Measurements from ENCODE around the gene FASN. TPM values are rescaled to one million over a fixed set of nuclear protein-coding genes. Genes with fewer than 3 reads are reported as not detected.

Gene FASN
- total and polyA plus RNA-seq, 2 donors (not counting 1 experiment from before 2014, with no cell fraction given), result 19.4 to 35.6 TPM

DNA sequence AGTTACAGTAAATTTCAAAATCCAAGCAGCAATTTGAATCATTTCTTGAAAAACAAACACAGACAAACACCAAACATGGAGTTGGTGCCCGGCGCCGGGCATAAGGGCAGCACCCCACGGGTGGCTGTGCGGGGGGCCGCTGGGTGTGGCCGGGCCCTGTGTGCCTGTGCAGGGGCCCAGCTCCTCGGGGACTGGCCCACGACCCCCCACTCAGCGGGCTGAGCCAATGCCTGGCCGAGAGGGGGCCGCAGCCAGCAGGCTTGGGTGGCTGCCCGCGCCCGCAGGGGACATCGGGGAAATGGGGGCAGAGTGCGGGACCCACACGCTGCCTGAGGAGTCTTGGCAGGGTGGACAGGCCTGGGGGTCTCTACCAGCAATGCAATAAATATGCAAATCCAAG is 19.6 kb downstream of the FASN start:
- Mint-ChIP-seq H3K27ac (no peak overlapping the region), H3K27me3 (no peaks in the 10 kb centered on the region), H3K4me3 (no peak overlapping the region), H3K4me1 (no peaks in the 10 kb centered on the region), H3K9me3 (ENCODE audit: insufficient read depth) (no peaks in the 10 kb centered on the region)
- 95% methylated on average over 17 of the region's 18 CpGs for WGBS (ENCODE audit: insufficient coverage)
- intact Hi-C loops (cut with micrococcal nuclease), result no loop called here
- Histone ChIP-seq H2AFZ (ENCODE audit: insufficient read depth, low read depth, low read length, poor library complexity, severe bottlenecking) (no peak overlapping the region), H3K27ac (ENCODE audit: low read length in 2 of 2) (no peak overlapping the region), H3K4me1 (ENCODE audit: control insufficient read depth in 2 of 2, insufficient read depth in 2 of 2, low read length in 2 of 2) (no peaks in the 10 kb centered on the region), H3K9ac (ENCODE audit: low read length) (no peak overlapping the region), H3K36me3 (replicated peaks in 1 of 2; ENCODE audit: control extremely low read depth in 1 of 2, control insufficient read depth in 1 of 2, extremely low read depth in 1 of 2, insufficient read depth in 2 of 2, low read length in 1 of 2) (peaks cover 0 to 30% of the 10 kb centered on the region in 2 experiments), H3K9me3 (ENCODE audit: control extremely low read depth in 1 of 3, control insufficient read depth in 2 of 3, insufficient read depth in 1 of 3, low read length in 2 of 3) (no peaks in the 10 kb centered on the region), H3K27me3 (replicated peaks in 1 of 4; ENCODE audit: control extremely low read depth in 1 of 4, control insufficient read depth in 3 of 4, insufficient read depth in 4 of 4, low read length in 3 of 4) (no peaks in the 10 kb centered on the region), H3K4me3 (ENCODE audit: control extremely low read depth in 1 of 5, extremely low read depth in 1 of 5, insufficient read depth in 1 of 5, low read depth in 2 of 5, low read length in 4 of 5) (no peak overlapping the region), H3K4me2 (replicated peaks; ENCODE audit: low read depth, low read length, poor library complexity, severe bottlenecking) (no peak overlapping the region), H4K20me1 (ENCODE audit: control insufficient read depth, insufficient read depth, low read length, poor library complexity, severe bottlenecking) (no peaks in the 10 kb centered on the region), H3K79me2 (ENCODE audit: control insufficient read depth, insufficient read depth, low read length) (no peaks in the 10 kb centered on the region)
- DNase-seq (no peak), ATAC-seq (ENCODE audit: low read depth) (no peak)
- CTCF ChIA-PET, result no interaction called here
- POLR2A ChIA-PET, result no interaction called here
- TF ChIP-seq, protein P1, sequence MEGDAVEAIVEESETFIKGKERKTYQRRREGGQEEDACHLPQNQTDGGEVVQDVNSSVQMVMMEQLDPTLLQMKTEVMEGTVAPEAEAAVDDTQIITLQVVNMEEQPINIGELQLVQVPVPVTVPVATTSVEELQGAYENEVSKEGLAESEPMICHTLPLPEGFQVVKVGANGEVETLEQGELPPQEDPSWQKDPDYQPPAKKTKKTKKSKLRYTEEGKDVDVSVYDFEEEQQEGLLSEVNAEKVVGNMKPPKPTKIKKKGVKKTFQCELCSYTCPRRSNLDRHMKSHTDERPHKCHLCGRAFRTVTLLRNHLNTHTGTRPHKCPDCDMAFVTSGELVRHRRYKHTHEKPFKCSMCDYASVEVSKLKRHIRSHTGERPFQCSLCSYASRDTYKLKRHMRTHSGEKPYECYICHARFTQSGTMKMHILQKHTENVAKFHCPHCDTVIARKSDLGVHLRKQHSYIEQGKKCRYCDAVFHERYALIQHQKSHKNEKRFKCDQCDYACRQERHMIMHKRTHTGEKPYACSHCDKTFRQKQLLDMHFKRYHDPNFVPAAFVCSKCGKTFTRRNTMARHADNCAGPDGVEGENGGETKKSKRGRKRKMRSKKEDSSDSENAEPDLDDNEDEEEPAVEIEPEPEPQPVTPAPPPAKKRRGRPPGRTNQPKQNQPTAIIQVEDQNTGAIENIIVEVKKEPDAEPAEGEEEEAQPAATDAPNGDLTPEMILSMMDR (IDR thresholded peaks at IDR 0.05), result no peak
- TF ChIP-seq EZH2 (IDR thresholded peaks at IDR 0.05; ENCODE audit: borderline replicate concordance, insufficient read depth, low read depth, low read length, poor library complexity, severe bottlenecking), result no peak

DNA sequence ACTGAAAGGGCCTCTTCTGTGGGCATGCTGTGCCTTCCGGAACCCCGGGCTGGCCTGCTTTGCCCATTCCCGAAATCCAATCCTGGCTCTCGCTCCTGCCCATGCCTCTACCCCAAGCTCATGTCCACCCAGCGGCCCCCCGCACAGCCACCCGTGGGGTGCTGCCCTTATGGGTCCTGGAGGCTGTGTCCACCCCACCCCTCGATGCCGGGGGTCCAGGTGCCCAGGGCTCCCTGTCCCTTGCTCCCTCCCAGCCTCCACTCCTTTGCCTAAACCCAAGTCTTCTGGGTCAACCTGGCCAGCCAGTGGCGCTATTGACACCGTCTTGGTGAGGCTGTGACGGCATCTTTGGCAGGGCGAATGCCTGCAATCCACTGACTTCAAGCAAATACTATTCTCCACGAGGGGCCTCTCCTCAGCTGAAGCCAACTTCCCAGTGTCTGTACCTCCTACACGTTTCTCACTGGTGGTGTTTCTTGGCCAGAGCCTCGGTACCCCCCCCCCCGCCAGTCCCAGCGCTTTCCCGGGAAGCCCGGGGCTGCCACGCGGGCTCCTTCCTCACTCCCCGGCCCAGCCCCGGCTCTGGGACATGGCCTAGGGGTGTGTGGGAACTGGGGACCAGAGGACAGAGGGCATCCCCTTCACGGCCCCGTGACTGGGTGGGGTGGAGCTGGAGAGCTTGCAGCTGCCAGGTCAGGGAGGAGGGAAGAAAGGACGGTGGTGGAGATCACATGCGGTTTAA is 20.2 kb downstream of the FASN start:
- Mint-ChIP-seq H3K4me3 (no peak overlapping the region), H3K27ac (no peak overlapping the region), H3K27me3 (no peaks in the 10 kb centered on the region), H3K9me3 (ENCODE audit: insufficient read depth) (no peaks in the 10 kb centered on the region), H3K4me1 (no peaks in the 10 kb centered on the region)
- Histone ChIP-seq H3K9me3 (ENCODE audit: control extremely low read depth in 1 of 3, control insufficient read depth in 2 of 3, insufficient read depth in 1 of 3, low read length in 2 of 3) (no peaks in the 10 kb centered on the region), H4K20me1 (ENCODE audit: control insufficient read depth, insufficient read depth, low read length, poor library complexity, severe bottlenecking) (no peaks in the 10 kb centered on the region), H3K4me2 (replicated peaks; ENCODE audit: low read depth, low read length, poor library complexity, severe bottlenecking) (no peak overlapping the region), H3K4me1 (ENCODE audit: control insufficient read depth in 2 of 2, insufficient read depth in 2 of 2, low read length in 2 of 2) (no peaks in the 10 kb centered on the region), H3K9ac (ENCODE audit: low read length) (no peak overlapping the region), H3K27me3 (replicated peaks in 1 of 4; ENCODE audit: control extremely low read depth in 1 of 4, control insufficient read depth in 3 of 4, insufficient read depth in 4 of 4, low read length in 3 of 4) (no peaks in the 10 kb centered on the region), H3K79me2 (ENCODE audit: control insufficient read depth, insufficient read depth, low read length) (no peaks in the 10 kb centered on the region), H2AFZ (ENCODE audit: insufficient read depth, low read depth, low read length, poor library complexity, severe bottlenecking) (no peak overlapping the region), H3K4me3 (ENCODE audit: control extremely low read depth in 1 of 5, extremely low read depth in 1 of 5, insufficient read depth in 1 of 5, low read depth in 2 of 5, low read length in 4 of 5) (no peak overlapping the region), H3K36me3 (replicated peaks in 1 of 2; ENCODE audit: control extremely low read depth in 1 of 2, control insufficient read depth in 1 of 2, extremely low read depth in 1 of 2, insufficient read depth in 2 of 2, low read length in 1 of 2) (peaks cover 0 to 23% of the 10 kb centered on the region in 2 experiments), H3K27ac (ENCODE audit: low read length in 2 of 2) (no peak overlapping the region)
- POLR2A ChIA-PET, result no interaction called here
- 91% methylated on average over 19 of the region's 28 CpGs for WGBS (ENCODE audit: insufficient coverage)
- TF ChIP-seq, protein P1 (IDR thresholded peaks at IDR 0.05), result no peak
- no peak for TF ChIP-seq EZH2 (IDR thresholded peaks at IDR 0.05; ENCODE audit: borderline replicate concordance, insufficient read depth, low read depth, low read length, poor library complexity, severe bottlenecking)
- CTCF ChIA-PET, result no interaction called here
- no peak for DNase-seq
- no peak for ATAC-seq (ENCODE audit: low read depth)
- intact Hi-C loops (cut with micrococcal nuclease), result no loop called here

Data from B cell (primary cell).